Renal pelvis (tissue), 4 donors: ENCODE measurements around the gene MAL. TPM values are rescaled to one million over a fixed set of nuclear protein-coding genes. Genes with fewer than 3 reads are reported as not detected.
"Not testable (repeated sequence)": the region's sequence is repeated elsewhere in the genome, so short reads cannot be mapped to it uniquely, and the experiment has no call there.

Experiments
- DNase-seq: peaks from one replicate; pipeline ENCODE4 v3.0.0-alpha.2; 2013
- polyA plus RNA-seq, 3 donors: library from polyadenylated mRNA; unstranded; fragments of 120-200 nt; gene quantifications; one replicate each; pipeline ENCODE4 v1.2.1, GENCODE V29; 2013; ENCODE audit not compliant: insufficient read length in 3 of 3

The MAL gene
- polyA plus RNA-seq, 3 donors, result 283 to 352 (median 306) TPM

DNA sequence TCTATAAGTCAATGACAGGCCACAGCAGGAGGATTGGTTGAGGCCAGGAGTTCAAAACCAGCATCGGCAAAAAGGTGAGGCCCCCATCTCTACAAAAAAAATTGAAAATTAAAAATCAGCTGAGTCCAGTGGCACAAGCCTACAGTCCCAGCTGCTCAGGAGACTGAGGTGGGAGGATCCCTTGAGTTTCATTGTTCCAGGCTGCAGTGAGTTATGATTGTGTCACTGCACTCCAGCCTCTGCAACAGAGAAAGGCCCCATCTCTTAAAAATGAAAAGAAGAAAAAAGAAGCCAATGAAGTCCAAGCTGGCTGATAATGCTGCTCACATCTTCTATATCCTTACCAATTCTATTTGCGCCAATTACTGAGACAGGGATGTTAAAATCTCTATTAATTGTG, 57.0 kb downstream of the MAL start:
- no peak for DNase-seq

DNA sequence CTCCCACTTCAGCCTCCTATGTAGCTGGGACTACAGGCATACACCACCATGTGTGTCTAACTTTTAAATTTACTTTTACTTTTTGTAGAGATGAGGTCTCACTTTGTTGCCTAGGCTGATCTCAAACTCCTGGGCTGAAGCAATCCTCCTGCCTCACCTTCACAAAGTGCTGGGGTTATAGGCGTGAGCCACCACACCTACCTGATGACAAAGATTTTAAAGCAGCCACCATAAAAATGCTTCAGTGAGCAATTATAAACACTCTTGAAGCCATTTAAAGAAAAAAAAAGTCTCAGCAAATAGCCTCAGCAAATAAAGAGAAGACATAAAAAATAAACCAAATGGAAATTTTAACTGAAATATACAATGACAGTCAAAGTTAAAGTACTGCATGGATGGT, 60.5 kb downstream of the MAL start:
- no peak for DNase-seq

DNA sequence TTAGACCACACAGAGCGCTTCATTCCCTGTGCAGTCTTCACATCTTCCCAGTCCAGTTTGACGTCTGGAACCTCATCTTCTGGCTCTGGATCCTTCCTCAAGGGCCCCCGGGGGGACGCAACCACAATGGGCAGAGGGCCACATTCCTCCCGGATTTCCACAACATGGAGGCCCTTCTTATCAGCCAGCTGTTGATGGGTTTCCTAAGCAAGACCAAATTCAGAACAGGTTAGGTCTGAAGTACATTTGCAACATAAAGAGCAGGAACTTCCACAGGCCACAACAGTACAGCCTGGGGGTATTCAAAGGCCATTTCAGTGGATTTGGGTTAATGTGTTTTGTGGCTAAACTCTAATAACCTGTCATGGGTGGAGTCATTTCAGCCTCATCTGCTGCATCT, 61.9 kb downstream of the MAL start:
- no peak for DNase-seq

DNA sequence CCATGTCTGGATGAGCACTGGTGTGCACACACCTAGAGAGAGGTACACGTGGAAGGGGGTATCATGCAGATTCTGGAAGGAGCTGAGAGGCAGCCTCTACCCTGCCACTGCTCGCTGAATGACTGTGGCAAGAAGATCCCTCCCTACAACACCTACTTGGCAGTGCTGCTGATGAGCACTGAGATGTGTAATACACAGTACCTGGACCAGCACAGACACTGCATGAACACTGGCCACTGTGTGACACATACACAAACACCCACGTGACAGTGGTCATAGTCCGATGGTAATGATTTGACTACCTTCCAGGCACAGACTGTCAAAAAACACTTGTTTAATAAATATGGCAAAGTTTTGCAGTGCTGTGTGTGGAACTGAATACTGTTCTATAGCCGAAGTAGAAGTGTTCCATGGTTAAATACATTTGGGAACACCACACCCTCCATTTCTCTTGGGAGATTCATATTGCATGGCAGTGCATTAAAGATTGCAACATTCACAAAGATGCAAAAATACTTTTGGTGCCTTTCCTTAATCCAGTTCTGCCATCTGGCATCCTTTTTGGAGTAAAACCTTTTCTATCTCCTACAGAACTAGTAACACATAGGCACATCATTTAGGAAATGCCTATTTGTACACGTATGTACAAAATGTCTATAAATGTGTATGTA, 66.5 kb downstream of the MAL start:
- DNase-seq, result no peak

DNA sequence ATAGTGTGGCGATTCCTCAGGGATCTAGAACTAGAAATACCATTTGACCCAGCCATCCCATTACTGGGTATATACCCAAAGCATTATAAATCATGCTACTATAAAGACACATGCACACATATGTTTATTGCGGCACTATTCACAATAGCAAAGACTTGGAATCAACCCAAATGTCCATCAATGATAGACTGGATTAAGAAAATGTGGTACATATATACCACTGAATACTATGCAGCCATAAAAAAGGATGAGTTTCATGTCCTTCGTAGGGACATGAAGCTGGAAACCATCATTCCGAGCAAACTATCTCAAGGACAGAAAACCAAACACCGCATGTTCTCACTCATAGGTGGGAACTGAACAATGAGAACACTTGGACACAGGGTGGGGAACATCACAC, 72.8 kb downstream of the MAL start:
- not testable (repeated sequence) for DNase-seq

DNA sequence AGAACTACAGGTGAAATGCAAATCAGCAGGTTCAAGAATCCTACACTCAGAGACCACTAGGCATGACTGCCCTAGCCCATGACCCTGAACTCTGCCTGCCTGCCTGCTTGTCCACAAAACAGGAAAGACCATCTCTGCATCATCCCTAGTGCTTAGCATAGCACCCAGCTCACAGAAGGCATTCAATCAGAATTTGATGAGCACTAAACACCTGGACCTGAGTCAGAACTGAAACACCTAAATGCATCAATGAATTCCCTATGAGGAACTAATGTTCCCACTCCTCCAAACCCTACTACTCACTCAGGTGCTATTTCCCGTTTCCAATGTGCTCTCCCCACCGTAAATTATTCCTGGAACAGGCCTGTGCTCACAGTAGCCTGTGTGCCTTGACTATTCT, 74.4 kb downstream of the MAL start:
- no peak for DNase-seq

Other genes starting within 250 kb of the MAL start
- under 1 TPM; 0.17 to 0.36 (median 0.20) TPM for gene TEKT4, start 154.3 kb upstream of the MAL start, polyA plus RNA-seq
- gene MRPS5, start 96.1 kb downstream of the MAL start, polyA plus RNA-seq, result 10 to 100 TPM; 73.7 to 97.5 (median 84.4) TPM
- gene ZNF514, start 134.1 kb downstream of the MAL start, polyA plus RNA-seq, result 10 to 100 TPM; 21.0 to 41.9 (median 32.1) TPM
- 1 to 10 TPM; 8.6 to 9.4 (median 8.6) TPM for gene ZNF2, start 140.1 kb downstream of the MAL start, polyA plus RNA-seq
- 1 to 10 TPM; 4.4 to 6.8 (median 5.1) TPM for gene ZNF892, start 181.8 kb downstream of the MAL start, polyA plus RNA-seq
- gene PROM2, start 248.7 kb downstream of the MAL start, polyA plus RNA-seq, result 10 to 100 TPM; 34.1 to 46.1 (median 44.5) TPM